GM12891 (cell line): ENCODE data around the gene ARPIN.

Experiments
- POLR2A ChIP-seq: IDR thresholded peaks from 2 replicates; pipeline ENCODE4 v1.6.1; 2011; ENCODE audit warnings: low read depth, low read length, control low read depth
- SPI1 ChIP-seq: IDR thresholded peaks from 2 replicates; pipeline ENCODE4 v1.6.1; 2011; ENCODE audit warnings: low read depth, low read length, control low read depth
- TAF1 ChIP-seq: IDR thresholded peaks from 2 replicates; pipeline ENCODE4 v1.6.1; 2011; ENCODE audit warnings: low read depth, low read length, control low read depth

DNA sequence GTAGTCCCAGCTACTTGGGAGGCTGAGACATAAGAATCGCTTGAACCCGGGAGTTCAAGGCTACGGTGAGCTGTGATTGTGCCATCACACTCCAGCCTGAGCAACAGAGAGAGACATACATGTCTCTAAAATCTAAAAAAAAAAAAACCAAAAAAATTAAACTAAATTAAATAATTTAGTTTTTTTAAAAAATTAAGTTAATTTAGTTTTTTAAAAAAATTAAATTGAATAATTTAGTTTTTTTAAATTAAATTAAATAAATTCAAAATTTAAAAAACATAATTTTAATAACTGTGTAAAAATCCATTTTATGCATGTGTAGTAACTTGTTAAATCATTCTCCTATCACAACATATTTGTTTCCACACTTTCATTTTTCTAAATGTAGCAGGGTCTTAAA lies 20.1 kb upstream of the ARPIN start:
- no peak for TF ChIP-seq SPI1
- no peak for TF ChIP-seq POLR2A
- TF ChIP-seq TAF1: no peak
